ENCODE data around the gene EEFSEC.

The EEFSEC gene

GRCh38 chr3:128193168-128193567 is 39.9 kb downstream of the EEFSEC start:
- TF ChIP-seq, protein P1, sequence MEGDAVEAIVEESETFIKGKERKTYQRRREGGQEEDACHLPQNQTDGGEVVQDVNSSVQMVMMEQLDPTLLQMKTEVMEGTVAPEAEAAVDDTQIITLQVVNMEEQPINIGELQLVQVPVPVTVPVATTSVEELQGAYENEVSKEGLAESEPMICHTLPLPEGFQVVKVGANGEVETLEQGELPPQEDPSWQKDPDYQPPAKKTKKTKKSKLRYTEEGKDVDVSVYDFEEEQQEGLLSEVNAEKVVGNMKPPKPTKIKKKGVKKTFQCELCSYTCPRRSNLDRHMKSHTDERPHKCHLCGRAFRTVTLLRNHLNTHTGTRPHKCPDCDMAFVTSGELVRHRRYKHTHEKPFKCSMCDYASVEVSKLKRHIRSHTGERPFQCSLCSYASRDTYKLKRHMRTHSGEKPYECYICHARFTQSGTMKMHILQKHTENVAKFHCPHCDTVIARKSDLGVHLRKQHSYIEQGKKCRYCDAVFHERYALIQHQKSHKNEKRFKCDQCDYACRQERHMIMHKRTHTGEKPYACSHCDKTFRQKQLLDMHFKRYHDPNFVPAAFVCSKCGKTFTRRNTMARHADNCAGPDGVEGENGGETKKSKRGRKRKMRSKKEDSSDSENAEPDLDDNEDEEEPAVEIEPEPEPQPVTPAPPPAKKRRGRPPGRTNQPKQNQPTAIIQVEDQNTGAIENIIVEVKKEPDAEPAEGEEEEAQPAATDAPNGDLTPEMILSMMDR (IDR thresholded peaks at IDR 0.05; ENCODE audit: borderline replicate concordance, insufficient read depth, low read depth, low read length): no peak
- no peak overlapping the region for H3K4me3 ChIP-seq (ENCODE audit: low read depth, low read length)

DNA sequence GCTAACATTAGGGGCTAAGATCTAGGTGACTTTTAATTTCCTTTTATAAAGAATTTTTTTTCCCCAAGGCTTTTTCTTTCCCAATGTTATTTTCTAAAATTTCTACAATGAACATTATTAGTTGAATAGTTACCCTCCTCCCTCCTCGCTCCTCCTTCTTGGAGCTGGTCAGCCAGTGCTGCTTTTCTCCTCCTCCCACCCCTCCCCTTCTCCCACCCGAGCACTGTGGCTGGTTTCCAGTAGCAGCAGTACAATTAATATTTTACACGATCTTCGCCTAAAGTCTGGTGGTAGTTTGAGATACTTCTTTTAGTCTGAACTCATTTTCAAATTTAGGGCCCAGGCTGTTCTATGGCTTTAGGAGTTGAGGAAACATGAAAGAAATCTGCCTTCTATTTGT is 41.6 kb downstream of the EEFSEC start:
- TF ChIP-seq, protein P1 (IDR thresholded peaks at IDR 0.05; ENCODE audit: borderline replicate concordance, insufficient read depth, low read depth, low read length): no peak
- H3K4me3 ChIP-seq (ENCODE audit: low read depth, low read length): no peak overlapping the region

DNA sequence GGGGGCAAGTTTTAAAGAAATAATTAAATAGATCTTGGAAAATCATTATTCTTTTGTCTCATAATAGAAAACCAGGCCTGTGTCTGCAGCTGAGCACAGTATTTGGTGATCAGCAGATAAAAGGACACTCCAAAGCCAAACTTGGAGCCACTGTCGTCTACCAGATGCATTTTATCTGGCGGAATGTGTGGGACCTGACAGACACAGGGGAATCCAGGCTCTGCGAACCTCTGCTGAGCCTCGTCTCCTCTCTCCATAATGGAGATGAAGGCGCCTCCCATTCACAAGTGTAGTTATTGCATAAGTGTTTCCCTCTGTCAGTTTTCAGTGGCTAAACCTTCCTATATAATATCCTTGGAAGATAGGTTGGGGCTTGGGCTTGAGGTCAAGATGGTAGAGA is 42.1 kb downstream of the EEFSEC start:
- no peak overlapping the region for H3K4me3 ChIP-seq (ENCODE audit: low read depth, low read length)
- TF ChIP-seq, protein P1 (IDR thresholded peaks at IDR 0.05; ENCODE audit: borderline replicate concordance, insufficient read depth, low read depth, low read length): no peak

- H3K4me3 ChIP-seq (ENCODE audit: low read depth, low read length): no peak overlapping the region
- TF ChIP-seq, protein P1 (IDR thresholded peaks at IDR 0.05; ENCODE audit: borderline replicate concordance, insufficient read depth, low read depth, low read length): no peak
These were observed 42.5 kb downstream of the EEFSEC start for GRCh38 chr3:128195802-128196201.

DNA sequence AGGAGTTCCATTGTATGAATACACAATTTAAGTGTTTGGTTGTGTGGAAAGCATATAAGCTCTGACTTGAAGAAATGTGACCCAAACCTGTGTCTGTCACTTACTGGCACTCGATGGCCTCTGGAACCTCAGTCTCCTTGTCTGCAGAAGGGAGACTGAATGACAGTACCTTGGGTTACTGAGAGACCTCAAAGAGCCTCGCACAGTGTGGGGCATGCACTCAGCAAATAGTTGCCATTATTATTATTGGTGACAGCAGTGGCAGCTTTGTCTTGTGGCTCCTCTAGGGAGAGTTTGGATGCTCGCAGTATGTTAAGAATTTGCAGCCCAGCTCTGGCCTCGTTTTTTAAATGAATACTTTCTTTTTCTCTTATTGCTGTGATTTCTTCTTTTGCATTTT is 43.4 kb downstream of the EEFSEC start:
- TF ChIP-seq, protein P1 (IDR thresholded peaks at IDR 0.05; ENCODE audit: borderline replicate concordance, insufficient read depth, low read depth, low read length): no peak
- H3K4me3 ChIP-seq (ENCODE audit: low read depth, low read length): no peak overlapping the region

- TF ChIP-seq, protein P1 (IDR thresholded peaks at IDR 0.05; ENCODE audit: borderline replicate concordance, insufficient read depth, low read depth, low read length): no peak
- H3K4me3 ChIP-seq (ENCODE audit: low read depth, low read length): no peak overlapping the region
These were observed 44.6 kb downstream of the EEFSEC start for GRCh38 chr3:128197855-128198254.

- TF ChIP-seq, protein P1 (IDR thresholded peaks at IDR 0.05; ENCODE audit: borderline replicate concordance, insufficient read depth, low read depth, low read length): no peak
- H3K4me3 ChIP-seq (ENCODE audit: low read depth, low read length): no peak overlapping the region
These were observed 45.0 kb downstream of the EEFSEC start for GRCh38 chr3:128198313-128198712.
